Tibial nerve (tissue), 4 donors: ENCODE measurements around the gene PACSIN3.

Source experiments
- CTCF ChIP-seq, 5 experiments: fragments of 200-600 bp in 3 of 5; fragments of 450-650 bp in 2 of 5; sonication (generic) in 3 of 5; IDR thresholded peaks; one replicate each; pipeline ENCODE4 v1.5.1; 2016 to 2019; ENCODE audit warnings: antibody characterized with exemption in 5 of 5, mild to moderate bottlenecking in 3 of 5, moderate library complexity in 2 of 5
- EP300 ChIP-seq, 2 donors: sonication (generic); formaldehyde crosslinking; IDR thresholded peaks; one replicate each; pipeline ENCODE4 v1.6.1; 2017; ENCODE audit warnings: antibody characterized with exemption in 2 of 2, mild to moderate bottlenecking in 1 of 2

- no peak for TF ChIP-seq EP300 (IDR thresholded peaks at IDR 0.05)
- TF ChIP-seq CTCF (IDR thresholded peaks at IDR 0.05), result no peak
Observed at GRCh38 chr11:47192111-47192510, 5.9 kb upstream of the PACSIN3 start.
